Ramos (cell line): ENCODE measurements around the gene SPRR4.

Experiments used
- in situ Hi-C: fragments of 300-500 bp; cut with MboI; formaldehyde crosslinking; loops from one replicate; pipeline ENCODE4 v1.14.3; 2022; ENCODE audit warnings: low sequenced_read_pairs; ENCODE audit not compliant: unreplicated experiment

SPRR4 gene

GRCh38 chr1:152964536-152964935 lies 5.9 kb upstream of the SPRR4 start:
- in situ Hi-C loops: no loop called here

GRCh38 chr1:152965853-152966252 lies 4.6 kb upstream of the SPRR4 start:
- in situ Hi-C loops: no loop called here

GRCh38 chr1:152967201-152967600 lies 3.2 kb upstream of the SPRR4 start:
- in situ Hi-C loops: no loop called here

DNA sequence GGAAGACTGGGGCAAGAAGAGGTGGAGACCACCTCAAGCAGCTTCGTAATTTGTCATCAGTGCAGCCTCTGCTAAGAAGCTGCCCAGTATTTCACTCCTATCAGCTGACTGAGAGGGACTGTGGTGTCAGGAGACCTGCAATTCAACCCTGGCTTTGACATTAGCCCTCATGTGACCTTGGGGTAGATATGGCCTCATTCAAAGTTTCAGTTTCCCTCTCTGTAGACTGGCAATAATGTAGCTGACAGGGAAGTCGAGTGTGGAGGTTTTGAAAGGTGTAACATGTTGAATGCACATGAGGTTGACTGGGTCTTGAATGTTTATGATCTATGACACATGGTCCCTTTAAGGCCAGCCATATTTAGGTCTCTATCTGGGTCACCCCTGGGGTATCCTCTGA lies 2.2 kb upstream of the SPRR4 start:
- in situ Hi-C loops: no loop called here

GRCh38 chr1:152969036-152969435 lies 1.4 kb upstream of the SPRR4 start:
- in situ Hi-C loops: no loop called here

GRCh38 chr1:152972196-152972886 lies 1.9 kb downstream of the SPRR4 start:
- in situ Hi-C loops: no loop called here

DNA sequence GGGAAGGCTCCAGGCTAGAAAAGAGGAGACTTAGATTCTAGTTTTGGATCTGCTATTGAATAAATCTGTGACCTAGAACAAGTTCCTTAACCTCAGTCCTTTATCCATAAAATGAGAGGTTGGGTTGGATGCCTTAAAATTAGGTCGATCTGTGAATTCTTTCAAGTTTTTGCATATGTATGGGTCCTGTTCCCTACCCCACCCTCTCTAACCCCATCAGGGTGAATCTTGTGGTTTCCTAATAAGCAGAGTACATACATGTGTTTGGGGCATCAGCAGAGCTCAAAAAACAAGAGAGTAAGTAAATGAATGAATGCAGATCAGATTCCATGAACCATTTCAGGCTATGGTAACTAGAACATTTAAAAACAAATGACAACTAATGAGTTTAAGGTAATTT lies 6.2 kb downstream of the SPRR4 start:
- in situ Hi-C loops: no loop called here

DNA sequence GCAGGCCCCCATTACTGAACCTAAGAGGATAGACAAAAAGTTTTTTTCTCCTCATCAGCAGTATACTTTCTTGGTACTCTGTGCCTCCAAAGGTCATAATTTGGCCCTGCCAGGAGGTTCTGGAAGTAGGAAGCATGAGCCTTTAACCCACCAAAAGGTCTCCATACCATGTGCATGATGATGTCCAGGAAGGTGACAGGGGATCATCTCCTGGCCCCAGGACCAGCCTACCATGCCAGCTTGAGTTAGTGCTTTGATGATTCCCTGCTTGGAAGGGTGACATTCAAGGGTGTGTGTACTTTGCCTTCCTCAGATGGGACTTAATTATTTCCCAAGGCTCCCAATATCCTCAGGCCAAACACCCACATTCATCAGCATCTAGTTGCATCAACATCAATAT lies 7.2 kb downstream of the SPRR4 start:
- in situ Hi-C loops: no loop called here

- in situ Hi-C loops: no loop called here
Measured at GRCh38 chr1:152980676-152981075, 10.2 kb downstream of the SPRR4 start.

GRCh38 chr1:152981146-152981871 lies 10.9 kb downstream of the SPRR4 start:
- in situ Hi-C loops: no loop called here

DNA sequence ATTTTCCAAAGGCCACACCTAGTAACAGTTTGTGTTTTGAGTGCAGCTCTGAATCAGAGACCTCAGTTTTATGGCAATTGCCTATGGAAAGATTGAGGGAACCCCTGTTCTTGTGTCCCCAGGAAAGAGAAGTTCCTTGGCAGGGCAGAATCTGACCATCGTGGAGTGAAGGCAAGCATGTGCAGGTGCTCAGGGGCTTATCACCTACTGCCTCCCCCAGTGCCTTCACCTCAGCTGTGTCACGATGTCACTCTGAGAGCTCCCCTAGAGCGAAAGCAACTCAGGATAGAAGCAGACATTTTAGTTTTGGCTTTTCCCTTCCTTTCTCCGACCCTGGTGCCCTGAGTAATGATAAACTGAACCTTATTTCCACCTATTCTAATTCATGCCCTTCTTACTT lies 11.6 kb downstream of the SPRR4 start:
- in situ Hi-C loops: no loop called here

DNA sequence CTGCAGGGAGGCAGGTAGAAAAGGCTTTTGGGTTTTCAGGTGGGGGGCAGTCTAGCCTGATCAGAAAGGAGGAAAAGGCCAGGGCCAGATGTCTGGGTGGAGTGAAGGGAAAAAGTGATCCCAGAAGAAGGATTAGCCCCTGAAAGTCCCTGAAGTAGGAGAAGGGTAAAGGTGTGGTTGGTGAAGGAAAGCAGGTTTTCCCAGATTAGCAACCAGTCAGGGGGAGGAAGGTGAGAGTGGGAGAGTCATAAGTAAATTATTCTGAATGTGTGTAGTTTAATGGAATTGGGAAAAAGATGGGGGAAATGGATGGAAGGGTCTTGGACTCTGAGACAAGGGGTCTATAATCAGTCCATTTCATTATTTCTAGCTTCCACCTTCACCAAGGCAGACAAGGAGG lies 12.8 kb downstream of the SPRR4 start:
- in situ Hi-C loops: no loop called here

DNA sequence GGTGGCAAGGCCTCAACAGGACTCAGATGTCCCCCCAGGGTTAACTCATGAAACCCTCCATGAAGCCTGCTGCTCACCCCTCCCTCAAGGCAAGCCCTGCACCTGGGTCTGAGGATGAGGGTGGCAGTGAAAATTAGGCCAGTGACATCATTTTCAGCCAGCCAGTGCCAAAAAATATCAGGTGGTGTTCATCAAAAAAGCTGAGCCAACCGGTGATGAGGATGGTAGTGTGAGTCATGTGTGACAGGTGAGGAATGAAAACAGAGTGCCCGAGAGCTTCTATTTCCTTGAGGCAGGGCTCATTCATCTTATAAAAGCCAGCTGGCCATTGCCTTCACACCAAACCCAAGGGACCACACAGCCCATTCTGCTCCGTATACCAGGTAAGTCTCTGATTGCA lies 13.3 kb downstream of the SPRR4 start, which contains the start of gene SPRR1A:
SPRR1A (plus strand) TSS at position 339 of the 400 bp plus-strand sequence. CDS start 1,150 bp downstream, outside the sequence.
- in situ Hi-C loops: no loop called here

DNA sequence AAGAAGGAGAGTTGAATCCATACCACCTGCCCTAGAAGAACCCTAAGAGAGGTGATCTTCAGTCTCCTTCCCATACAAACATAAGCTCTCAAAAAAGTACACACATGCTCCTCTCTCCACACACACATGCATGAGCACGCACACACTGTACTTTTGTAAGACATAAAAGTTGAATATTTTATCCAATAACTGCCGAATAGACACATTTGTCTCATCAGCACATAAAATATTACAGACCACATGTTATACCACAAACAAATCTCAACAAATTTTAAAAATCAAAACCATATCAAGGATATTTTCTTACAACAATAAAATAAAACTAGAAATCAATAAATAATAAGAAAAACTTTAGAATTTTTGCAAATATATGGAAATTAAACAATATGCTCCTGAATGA lies 16.1 kb downstream of the SPRR4 start:
- in situ Hi-C loops: no loop called here

GRCh38 chr1:152993186-152993585 lies 22.7 kb downstream of the SPRR4 start:
- in situ Hi-C loops: no loop called here

GRCh38 chr1:152995842-152996241 lies 25.4 kb downstream of the SPRR4 start:
- in situ Hi-C loops: no loop called here

DNA sequence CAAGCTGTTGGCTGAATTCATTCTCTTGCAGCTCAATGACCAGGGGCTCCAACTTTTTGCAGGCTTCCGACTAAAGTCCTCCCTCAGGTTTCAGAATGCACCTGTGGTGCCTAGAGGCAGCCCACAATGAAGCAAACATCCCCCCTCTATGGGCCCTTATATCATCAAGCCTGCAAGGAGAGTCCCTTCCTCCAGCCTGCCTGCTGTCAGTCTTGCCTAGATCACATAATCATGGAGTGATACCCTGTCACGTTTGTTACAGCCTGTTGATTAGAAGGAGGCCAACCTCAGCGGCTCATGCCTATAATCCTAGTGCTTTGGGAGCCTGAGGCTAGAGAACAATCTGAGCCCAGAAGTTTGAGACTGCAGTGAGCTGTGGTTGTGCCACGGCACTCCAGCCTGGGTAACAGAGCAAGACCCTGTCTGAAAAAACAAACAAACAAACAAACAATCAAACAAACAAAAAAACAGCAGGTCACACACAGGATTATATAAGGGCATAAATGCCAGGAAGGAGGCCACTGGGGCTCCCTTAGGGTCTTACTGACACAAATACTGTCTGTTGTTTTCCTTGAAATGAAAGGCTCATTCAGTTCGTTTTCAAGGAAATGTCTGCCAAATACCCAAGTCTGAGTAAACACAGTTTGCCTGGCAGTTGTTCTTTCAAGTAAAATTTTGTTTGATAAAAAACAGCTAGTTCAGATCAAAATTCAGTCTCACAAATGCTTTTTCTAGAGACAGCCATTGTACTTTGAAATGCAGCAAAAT lies 26.4 kb downstream of the SPRR4 start:
- in situ Hi-C loops: no loop called here

GRCh38 chr1:152997901-152998300 lies 27.5 kb downstream of the SPRR4 start:
- in situ Hi-C loops: no loop called here

GRCh38 chr1:152998476-152998875 lies 28.0 kb downstream of the SPRR4 start:
- in situ Hi-C loops: no loop called here

DNA sequence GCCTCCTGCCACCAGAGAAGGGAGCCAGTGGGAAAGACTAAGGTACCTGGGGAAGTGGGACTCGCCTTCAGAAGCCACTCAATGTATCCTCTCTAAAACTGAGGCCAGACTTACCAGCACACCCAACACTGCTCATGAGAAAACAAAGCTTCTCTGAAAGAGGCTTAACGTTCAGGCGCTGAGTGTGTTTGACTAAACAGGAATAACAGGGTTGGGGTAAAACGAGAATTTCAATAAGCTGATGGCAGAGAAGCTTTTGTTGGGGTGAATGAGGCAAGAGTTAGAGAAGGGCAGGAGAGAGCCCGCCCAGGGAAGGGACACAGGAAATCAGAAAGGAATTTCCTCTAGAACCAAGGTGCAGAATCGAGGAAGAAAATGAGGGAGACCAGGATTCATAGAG lies 29.4 kb downstream of the SPRR4 start:
- in situ Hi-C loops: no loop called here

DNA sequence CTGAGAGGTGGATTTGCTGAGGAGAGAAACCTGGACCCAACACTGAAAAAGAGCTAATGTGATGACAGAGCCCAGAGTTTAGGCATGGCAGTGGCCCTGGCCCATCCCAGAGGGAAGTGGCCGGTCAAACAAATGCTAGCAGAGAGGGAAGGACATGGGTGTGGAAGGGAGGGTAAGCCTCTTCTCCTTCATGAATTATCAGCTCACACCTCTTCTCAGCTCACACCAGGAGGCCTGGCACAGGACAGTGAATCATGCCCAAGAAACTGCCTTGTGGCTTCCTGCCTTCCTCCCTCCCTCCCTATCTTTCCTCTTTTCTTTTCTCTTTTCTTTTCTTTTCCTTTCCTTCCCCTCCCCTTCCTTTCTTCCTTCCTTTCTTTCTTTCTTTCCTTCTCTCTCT lies 29.8 kb downstream of the SPRR4 start:
- in situ Hi-C loops: no loop called here
